ENCODE data around the gene ANKS3. TPM values are rescaled to one million over a fixed set of nuclear protein-coding genes. Genes with fewer than 3 reads are reported as not detected.
"Not testable (repeated sequence)": the region's sequence is repeated elsewhere in the genome, so short reads cannot be mapped to it uniquely, and the experiment has no call there.

The ANKS3 gene
- total and polyA plus RNA-seq, 2 experiments from 2014 or later = 22.5 to 24.9 TPM

GRCh38 chr16:4738370-4738769 lies 4.3 kb upstream of the ANKS3 start:
- H3K4me3 ChIP-seq; H3K27me3 ChIP-seq (ENCODE audit: insufficient read depth); DNase-seq (ENCODE audit: low spot score); H3K9me2 ChIP-seq (ENCODE audit: insufficient read depth); H3K4me2 ChIP-seq; H3K27ac Mint-ChIP-seq; H3F3A ChIP-seq (replicated peaks; ENCODE audit: low read depth); H3K36me3 ChIP-seq (ENCODE audit: insufficient read depth); H2AFZ ChIP-seq; H3K79me2 ChIP-seq (replicated peaks; ENCODE audit: insufficient read depth); ATAC-seq; H3K9me3 Mint-ChIP-seq; H3K4me3 Mint-ChIP-seq; H4K20me1 ChIP-seq (replicated peaks; ENCODE audit: insufficient read depth); H3K27ac ChIP-seq (ENCODE audit: low read depth); H3K36me3 Mint-ChIP-seq (ENCODE audit: low read depth): not testable (repeated sequence)
- Mint-ChIP-seq H3K27me3 (ENCODE audit: insufficient read depth, low read depth, poor library complexity) (peaks cover 24% of the 10 kb centered on the region), H3K4me1 (peaks cover 14% of the 10 kb centered on the region)
- H3K4me1 ChIP-seq (ENCODE audit: insufficient read depth) = peaks cover 13% of the 10 kb centered on the region; the same call in 1 of the 2 replicates

GRCh38 chr16:4737545-4737944 lies 3.5 kb upstream of the ANKS3 start:
- Mint-ChIP-seq H3K27ac (no peak overlapping the region), H3K4me1 (peaks cover 9% of the 10 kb centered on the region; the same call in 2 of the 3 replicates), H3K36me3 (ENCODE audit: low read depth) (no peaks in the 10 kb centered on the region), H3K4me3 (no peak overlapping the region), H3K27me3 (ENCODE audit: insufficient read depth, low read depth, poor library complexity) (peaks cover 18% of the 10 kb centered on the region), H3K9me3 (no peaks in the 10 kb centered on the region)
- H3K9me2 ChIP-seq (ENCODE audit: insufficient read depth) = no peaks in the 10 kb centered on the region
- no peaks in the 10 kb centered on the region for H3K36me3 ChIP-seq (ENCODE audit: insufficient read depth)
- no peak overlapping the region for H3K4me2 ChIP-seq
- H3K4me1 ChIP-seq (ENCODE audit: insufficient read depth) = peaks cover 11% of the 10 kb centered on the region; the same call in 1 of the 2 replicates
- DNase-seq (ENCODE audit: low spot score) = no peak
- H2AFZ ChIP-seq = no peak overlapping the region
- no peaks in the 10 kb centered on the region for H4K20me1 ChIP-seq (replicated peaks; ENCODE audit: insufficient read depth)
- TF ChIP-seq POLR2AphosphoS5 (IDR thresholded peaks at IDR 0.05; ENCODE audit: low read depth) (no peak), EZH2phosphoT487 (IDR thresholded peaks at IDR 0.05; ENCODE audit: unreplicated experiment) (no peak), CTCF (conservative IDR thresholded peaks at IDR 0.05; ENCODE audit: low read depth in 2 of 2) (no peak)
- no peak overlapping the region for H3K27ac ChIP-seq (ENCODE audit: low read depth)
- no peak overlapping the region for H3K4me3 ChIP-seq
- no peak for ATAC-seq
- H3K27me3 ChIP-seq (ENCODE audit: insufficient read depth) = no peaks in the 10 kb centered on the region
- peaks cover 13% of the 10 kb centered on the region for H3K79me2 ChIP-seq (replicated peaks; ENCODE audit: insufficient read depth)
- peaks cover 12% of the 10 kb centered on the region for H3F3A ChIP-seq (replicated peaks; ENCODE audit: low read depth)

- DNase-seq (ENCODE audit: low spot score) (no peak), ATAC-seq (no peak)
- Histone ChIP-seq H3K4me3 (no peak overlapping the region), H3F3A (replicated peaks; ENCODE audit: low read depth) (peaks cover 18% of the 10 kb centered on the region), H4K20me1 (replicated peaks; ENCODE audit: insufficient read depth) (peaks cover 3% of the 10 kb centered on the region; the same call in 1 of the 2 replicates), H3K27ac (ENCODE audit: low read depth) (no peak overlapping the region), H3K36me3 (ENCODE audit: insufficient read depth) (no peaks in the 10 kb centered on the region), H3K27me3 (ENCODE audit: insufficient read depth) (no peaks in the 10 kb centered on the region), H3K4me2 (no peak overlapping the region), H2AFZ (no peak overlapping the region), H3K4me1 (ENCODE audit: insufficient read depth) (peaks cover 10% of the 10 kb centered on the region; the same call in 1 of the 2 replicates), H3K9me2 (ENCODE audit: insufficient read depth) (no peaks in the 10 kb centered on the region), H3K79me2 (replicated peaks; ENCODE audit: insufficient read depth) (peaks cover 23% of the 10 kb centered on the region)
- H3K36me3 Mint-ChIP-seq (ENCODE audit: low read depth) = no peaks in the 10 kb centered on the region
- no peak overlapping the region for H3K4me3 Mint-ChIP-seq
- H3K27ac Mint-ChIP-seq = no peak overlapping the region
- peaks cover 18% of the 10 kb centered on the region for H3K27me3 Mint-ChIP-seq (ENCODE audit: insufficient read depth, low read depth, poor library complexity)
- H3K4me1 Mint-ChIP-seq = peaks cover 8% of the 10 kb centered on the region; the same call in 2 of the 3 replicates
- no peaks in the 10 kb centered on the region for H3K9me3 Mint-ChIP-seq
- no peak for TF ChIP-seq EZH2 (IDR thresholded peaks at IDR 0.05; ENCODE audit: low read depth, unreplicated experiment)
These were observed 2.5 kb upstream of the ANKS3 start for GRCh38 chr16:4736546-4736945.
